NCI-H748 (cell line): ENCODE measurements around the gene PCDH9.

Experiments
- DNase-seq: peaks from one replicate; lab custom pipeline; 2025; ENCODE audit not compliant: unreplicated experiment; lab: John Stamatoyannopoulos, UW

PCDH9 gene

GRCh38 chr13:66415444-66415843, 814.7 kb downstream of the PCDH9 start:
- no peak for DNase-seq

DNA sequence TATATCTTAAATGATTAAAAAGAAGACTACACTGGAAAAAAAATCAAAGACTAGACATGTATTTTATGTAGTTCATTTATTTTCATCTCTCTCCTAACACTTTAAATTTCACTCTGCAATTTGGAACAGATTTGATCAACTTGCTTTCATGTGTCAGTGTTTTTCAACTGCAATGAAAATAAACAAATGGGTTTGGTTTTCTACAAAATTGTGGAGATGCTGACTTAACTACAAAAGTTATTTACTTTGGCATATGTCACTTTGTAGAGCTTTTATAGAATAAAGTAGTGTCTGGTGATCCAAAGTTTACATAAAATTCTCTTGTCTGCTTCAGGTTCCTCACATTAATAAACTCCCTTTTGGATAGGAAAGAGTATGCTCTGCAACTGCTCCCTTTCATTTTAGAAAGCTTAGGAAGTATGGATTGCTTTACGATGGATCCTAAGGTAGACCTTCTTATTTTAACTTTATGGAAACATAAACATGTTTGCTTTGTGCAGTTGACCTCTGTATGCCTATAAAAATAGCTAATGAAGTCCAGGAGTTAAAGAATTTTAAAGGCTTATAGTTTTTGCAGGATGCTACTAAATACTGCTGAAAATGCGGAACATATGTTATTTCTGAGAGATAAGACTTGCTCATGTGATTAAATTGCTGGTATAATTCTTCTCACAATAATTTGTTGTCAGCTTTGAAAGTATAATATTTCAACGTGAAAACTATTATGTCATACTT, 815.9 kb downstream of the PCDH9 start:
- DNase-seq, result no peak

DNA sequence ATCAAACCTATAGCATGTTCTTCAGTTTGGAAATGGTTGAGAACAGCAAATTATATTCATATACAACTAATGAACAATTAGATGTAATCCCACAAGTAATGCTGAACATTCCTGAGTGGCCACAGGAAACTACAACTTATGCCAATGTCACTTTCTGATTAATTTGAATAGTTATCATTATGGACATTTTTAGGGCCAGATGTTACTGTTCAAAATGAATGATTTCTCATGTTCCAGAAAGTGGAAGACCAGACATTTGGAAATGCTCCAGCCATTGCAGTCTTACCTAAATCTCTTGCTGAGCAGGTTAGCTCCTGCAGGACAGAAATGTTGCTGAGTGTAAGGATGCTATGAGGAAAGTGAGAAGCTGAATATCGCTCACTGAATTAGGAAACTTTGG, 819.8 kb downstream of the PCDH9 start:
- no peak for DNase-seq

GRCh38 chr13:66409542-66409941, 820.6 kb downstream of the PCDH9 start:
- DNase-seq, result no peak

GRCh38 chr13:66407128-66407527, 823.0 kb downstream of the PCDH9 start:
- DNase-seq, result no peak

- no peak for DNase-seq
These were observed 824.0 kb downstream of the PCDH9 start for GRCh38 chr13:66405908-66406802.

GRCh38 chr13:66402546-66402945, 827.6 kb downstream of the PCDH9 start:
- no peak for DNase-seq

DNA sequence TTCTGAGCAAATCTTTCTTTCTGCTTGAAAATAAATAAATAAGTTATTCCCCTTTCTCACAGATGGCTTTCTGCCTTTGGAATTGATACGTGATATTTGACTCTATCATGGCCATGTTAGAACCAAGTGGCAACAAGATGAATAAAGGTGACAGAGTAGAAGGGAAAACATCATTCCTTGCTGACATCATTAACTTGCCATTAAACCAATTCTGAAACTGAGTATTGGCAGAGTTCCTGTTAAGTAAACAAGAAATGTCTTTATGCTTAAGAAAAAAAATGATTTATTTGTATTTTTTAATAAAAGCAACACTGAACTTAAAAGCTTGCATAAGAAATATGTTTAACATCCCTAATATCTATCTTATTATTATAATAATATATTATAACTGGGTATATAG, 828.1 kb downstream of the PCDH9 start:
- DNase-seq, result peak; percentile 85

DNA sequence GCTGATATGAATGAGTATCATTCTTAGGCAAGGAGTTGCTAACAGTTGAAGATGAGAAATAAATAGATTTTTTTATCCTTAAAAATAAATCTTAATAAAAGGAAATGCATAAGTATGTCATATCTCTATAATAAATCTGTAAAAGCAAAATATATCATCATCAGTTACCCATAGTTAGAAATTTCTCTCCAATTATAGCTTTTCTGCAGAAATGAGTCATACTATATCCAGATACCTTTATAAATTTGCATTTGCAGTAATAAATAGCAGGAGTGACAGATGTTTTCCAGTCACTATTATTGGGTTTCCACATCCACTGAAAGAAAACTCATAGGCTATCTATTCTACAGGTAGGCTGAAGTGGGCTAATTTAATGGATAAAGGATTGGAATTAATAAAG, 829.8 kb downstream of the PCDH9 start:
- no peak for DNase-seq

DNA sequence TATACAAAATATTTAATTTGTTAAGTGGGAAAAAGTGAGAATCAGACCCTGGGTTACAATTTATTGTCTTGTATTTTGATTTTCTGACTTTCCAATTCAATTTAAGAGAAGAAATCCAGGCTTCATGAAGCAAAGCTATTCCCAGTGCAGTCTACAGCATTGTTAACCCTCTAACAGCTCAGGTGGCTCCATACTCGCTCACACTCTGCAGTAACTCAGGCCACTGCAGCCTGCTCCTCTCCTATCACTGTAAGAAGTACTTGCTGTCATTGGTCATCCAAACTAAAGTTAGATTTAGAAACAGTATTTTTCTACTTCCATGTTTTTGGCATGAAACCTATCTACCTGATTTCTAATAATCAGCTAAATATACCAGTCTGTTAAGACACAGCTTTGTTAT, 830.3 kb downstream of the PCDH9 start:
- DNase-seq, result no peak

- no peak for DNase-seq
These were observed 833.0 kb downstream of the PCDH9 start for GRCh38 chr13:66397133-66397532.

GRCh38 chr13:66391322-66391721, 838.8 kb downstream of the PCDH9 start:
- DNase-seq, result no peak

- DNase-seq, result no peak
These were observed 851.2 kb downstream of the PCDH9 start for GRCh38 chr13:66378894-66379293.

DNA sequence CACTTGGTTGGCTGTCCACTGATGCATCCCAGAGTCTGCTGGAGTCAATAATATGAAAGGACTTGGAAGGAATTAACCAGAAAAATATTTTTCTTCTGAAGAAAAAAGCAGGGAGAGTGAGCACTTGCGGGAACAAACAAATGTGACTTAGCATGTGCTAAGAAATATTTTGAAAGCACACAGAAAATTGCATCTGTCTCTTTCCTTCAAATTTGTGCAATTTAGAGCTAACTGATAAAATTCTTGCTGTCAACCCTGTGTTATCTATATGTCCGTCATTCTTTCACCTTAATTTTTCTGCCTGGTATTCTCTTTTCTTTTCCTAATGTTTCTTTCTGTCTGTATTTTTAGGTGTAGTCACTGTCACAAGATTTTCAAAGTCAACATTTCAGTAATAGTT, 852.6 kb downstream of the PCDH9 start:
- DNase-seq, result no peak

DNA sequence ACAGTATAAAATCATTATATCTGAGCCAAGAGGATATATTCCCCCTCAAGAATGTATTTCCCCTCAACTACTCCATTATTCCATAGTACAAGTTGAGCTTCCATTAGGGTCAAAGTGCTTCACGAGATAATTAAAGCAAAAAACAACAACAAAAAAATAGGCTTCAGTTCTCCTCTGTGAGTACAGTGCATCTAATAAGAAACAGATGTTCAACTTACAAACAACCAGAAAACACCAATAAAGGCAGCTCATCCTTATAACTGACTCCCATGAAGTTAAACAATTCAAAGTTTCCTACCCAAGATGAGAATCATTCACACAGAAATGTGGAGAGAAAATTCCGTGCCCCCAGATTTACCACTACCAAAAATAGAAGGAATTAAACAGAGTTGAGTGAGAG, 854.4 kb downstream of the PCDH9 start:
- no peak for DNase-seq

DNA sequence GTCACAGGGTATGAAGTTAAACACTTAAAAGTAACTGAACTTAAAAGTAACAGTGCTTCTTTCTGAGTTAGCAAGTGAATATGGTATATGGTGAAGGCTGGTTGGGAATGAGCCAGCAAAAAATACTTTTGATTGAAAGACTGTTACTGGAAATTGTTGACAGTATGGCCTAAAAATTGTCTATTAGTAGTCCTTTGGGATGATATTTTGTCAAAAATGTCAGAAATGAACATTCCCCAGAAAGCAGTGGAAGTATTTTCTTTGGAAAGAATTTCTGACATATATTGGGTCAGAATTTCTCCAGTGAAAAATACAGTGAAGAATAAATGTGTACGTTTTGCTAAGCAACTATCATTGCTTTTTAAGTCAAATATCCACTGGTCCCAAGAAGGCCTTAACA, 860.5 kb downstream of the PCDH9 start:
- DNase-seq, result no peak

DNA sequence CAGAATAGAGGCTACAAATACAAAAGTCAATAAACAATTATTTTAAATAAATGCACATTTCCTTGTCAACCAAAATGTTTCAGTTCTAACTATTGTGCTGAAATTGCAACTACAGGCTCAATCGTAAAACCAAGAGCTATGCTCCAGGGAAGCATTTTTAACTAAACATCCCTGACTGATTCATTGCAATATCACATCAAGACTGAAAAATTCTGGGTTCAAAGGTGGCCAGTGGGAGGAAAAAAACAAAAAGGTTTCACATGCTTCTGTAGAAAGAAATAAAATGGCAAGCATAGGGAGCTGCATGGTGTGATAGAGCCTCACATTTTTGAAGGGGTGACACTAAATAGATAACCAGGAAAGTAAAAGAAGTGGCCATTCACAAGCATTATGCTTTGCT, 862.8 kb downstream of the PCDH9 start:
- peak; percentile 30 for DNase-seq

GRCh38 chr13:66365101-66365500, 865.0 kb downstream of the PCDH9 start:
- no peak for DNase-seq

DNA sequence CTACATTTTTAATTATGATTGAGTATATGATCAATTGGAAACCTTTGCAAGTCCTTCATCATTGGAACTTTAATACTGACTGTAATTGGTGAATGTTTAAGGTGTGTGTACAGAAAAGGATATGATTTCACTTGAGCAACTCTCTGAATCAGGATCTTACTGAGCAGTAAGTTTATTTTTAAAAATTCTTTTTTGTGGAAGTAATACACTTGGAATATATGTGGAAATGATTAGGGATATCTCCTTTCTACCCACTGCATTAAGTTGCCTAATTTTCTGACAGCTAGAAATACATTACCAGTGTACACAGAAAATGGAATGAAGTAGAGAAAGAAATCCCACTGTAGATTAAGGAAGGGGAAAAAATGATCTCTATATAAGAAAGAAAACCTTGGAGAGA, 865.8 kb downstream of the PCDH9 start:
- no peak for DNase-seq

DNA sequence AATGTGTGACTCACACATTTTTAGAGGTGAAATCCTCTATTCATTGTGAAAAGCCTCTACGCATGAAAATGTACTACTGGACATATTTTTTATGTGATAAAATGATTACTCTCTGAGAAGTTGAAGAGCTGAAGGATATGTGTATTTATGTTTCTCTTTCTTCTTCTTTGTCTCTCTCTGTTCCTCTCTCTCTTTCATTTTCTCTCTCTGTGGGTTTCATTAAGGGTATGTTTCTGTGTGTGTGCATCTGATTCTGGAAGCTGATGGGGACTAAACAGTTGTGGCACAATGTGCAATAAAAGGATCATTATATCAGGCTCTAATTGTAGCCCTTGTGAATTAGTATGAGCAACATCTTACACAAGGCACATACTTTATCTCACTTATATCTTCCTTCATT, 867.7 kb downstream of the PCDH9 start:
- no peak for DNase-seq

DNA sequence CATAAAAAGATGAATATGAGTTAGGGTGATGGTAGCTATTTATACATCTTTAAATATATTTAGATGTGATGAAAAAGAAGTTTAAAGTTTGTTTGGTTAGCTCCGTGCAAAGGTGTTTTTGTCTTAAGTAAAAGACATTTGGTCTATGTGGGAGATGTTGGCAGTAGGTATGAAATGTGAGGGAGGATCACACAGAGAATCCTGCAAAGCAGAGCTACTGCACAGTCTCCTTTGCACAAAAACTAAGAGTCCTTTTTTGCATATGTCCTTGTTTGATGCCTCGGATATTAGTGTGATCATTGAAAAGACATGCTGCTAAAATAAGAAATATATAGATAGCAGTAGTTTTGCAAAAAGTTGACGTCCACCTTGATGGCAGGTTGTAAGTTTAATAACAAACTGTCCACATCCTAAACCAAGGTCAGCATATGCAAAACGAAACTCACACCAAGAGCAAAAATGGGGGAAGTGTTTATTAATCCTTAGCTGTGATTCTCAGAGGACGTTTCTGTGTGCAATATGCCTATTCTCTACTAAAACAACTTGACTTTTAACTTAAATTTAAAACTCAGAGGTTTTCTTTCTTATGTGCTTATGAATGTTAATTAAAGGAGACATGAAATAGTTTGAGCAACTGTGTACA, 870.1 kb downstream of the PCDH9 start:
- no peak for DNase-seq

DNA sequence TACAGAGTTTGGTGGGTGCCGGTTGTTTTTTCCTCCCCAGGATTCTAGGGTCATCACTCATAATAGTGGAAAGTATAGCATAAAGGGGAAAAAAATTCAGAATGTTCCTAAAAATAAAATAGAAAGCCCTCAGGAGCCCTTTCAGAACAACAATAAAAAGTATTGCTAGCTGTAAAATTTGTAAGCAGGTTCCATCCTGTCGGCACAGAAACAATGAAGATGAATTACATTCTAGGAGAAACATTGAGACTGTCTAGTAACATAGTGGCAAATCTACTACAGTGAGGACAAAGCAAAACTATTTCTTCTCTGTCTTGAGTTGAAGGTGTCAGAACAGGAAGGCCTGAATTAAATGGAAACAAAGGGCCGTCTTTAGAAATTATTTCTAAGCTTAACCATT, 870.7 kb downstream of the PCDH9 start:
- no peak for DNase-seq
